IPS-15b (cell line): Measurements from ENCODE around the gene PNMA6E.

Source experiments
- H3K27me3 ChIP-seq: one replicate; pipeline ENCODE4 v1.6.1; 2013; ENCODE audit warnings: low read length; ENCODE audit not compliant: control insufficient read depth, insufficient read depth
- H3K36me3 ChIP-seq: one replicate; pipeline ENCODE4 v1.6.1; 2013; ENCODE audit warnings: low read length; ENCODE audit not compliant: control insufficient read depth, insufficient read depth
- H3K4me1 ChIP-seq: one replicate; pipeline ENCODE4 v1.6.1; 2013; ENCODE audit warnings: mild to moderate bottlenecking, low read length; ENCODE audit not compliant: control insufficient read depth, insufficient read depth
- H3K4me3 ChIP-seq: one replicate; pipeline ENCODE4 v1.5.1; 2013; ENCODE audit warnings: low read depth, low read length
- H3K9ac ChIP-seq: one replicate; pipeline ENCODE4 v1.6.1; 2013; ENCODE audit warnings: low read depth, mild to moderate bottlenecking, low read length
- H3K9me3 ChIP-seq: one replicate; pipeline ENCODE4 v1.6.1; 2013; ENCODE audit warnings: mild to moderate bottlenecking, low read length; ENCODE audit not compliant: control insufficient read depth, insufficient read depth

Gene PNMA6E

GRCh38 chrX:153377727-153378126 lies 23.4 kb downstream of the PNMA6E start:
- Histone ChIP-seq H3K9me3 (peaks cover 7% of the 10 kb centered on the region), H3K27me3 (no peaks in the 10 kb centered on the region), H3K4me3 (no peak overlapping the region)

GRCh38 chrX:153375571-153375970 lies 25.6 kb downstream of the PNMA6E start:
- no peak overlapping the region for H3K9ac ChIP-seq
- no peak overlapping the region for H3K4me3 ChIP-seq
- H3K9me3 ChIP-seq: no peaks in the 10 kb centered on the region
- H3K27me3 ChIP-seq: no peaks in the 10 kb centered on the region
- H3K36me3 ChIP-seq: no peaks in the 10 kb centered on the region
- H3K4me1 ChIP-seq: no peaks in the 10 kb centered on the region

More at GRCh38 chrX:153377727-153378126, 23.4 kb downstream of the PNMA6E start:
- Histone ChIP-seq H3K4me1 (no peaks in the 10 kb centered on the region), H3K9ac (no peak overlapping the region), H3K36me3 (no peaks in the 10 kb centered on the region)

GRCh38 chrX:153374426-153374825 lies 26.7 kb downstream of the PNMA6E start:
- Histone ChIP-seq H3K4me3 (no peak overlapping the region), H3K4me1 (no peaks in the 10 kb centered on the region), H3K36me3 (no peaks in the 10 kb centered on the region), H3K9ac (no peak overlapping the region), H3K27me3 (no peaks in the 10 kb centered on the region), H3K9me3 (no peaks in the 10 kb centered on the region)

- Histone ChIP-seq H3K4me1 (no peaks in the 10 kb centered on the region), H3K27me3 (no peaks in the 10 kb centered on the region), H3K36me3 (no peaks in the 10 kb centered on the region), H3K9me3 (no peaks in the 10 kb centered on the region), H3K4me3 (no peak overlapping the region), H3K9ac (no peak overlapping the region)
Measured at GRCh38 chrX:153372949-153373348, 28.2 kb downstream of the PNMA6E start.

- H3K9ac ChIP-seq: no peak overlapping the region
Measured at GRCh38 chrX:153371256-153371655, 29.9 kb downstream of the PNMA6E start.

GRCh38 chrX:153370293-153371055 lies 30.7 kb downstream of the PNMA6E start:
- no peaks in the 10 kb centered on the region for H3K36me3 ChIP-seq

More at GRCh38 chrX:153371256-153371655, 29.9 kb downstream of the PNMA6E start:
- H3K4me1 ChIP-seq: no peaks in the 10 kb centered on the region
- H3K4me3 ChIP-seq: no peak overlapping the region
- H3K27me3 ChIP-seq: no peaks in the 10 kb centered on the region
- H3K36me3 ChIP-seq: no peaks in the 10 kb centered on the region
- H3K9me3 ChIP-seq: no peaks in the 10 kb centered on the region

GRCh38 chrX:153366878-153367538 lies 34.1 kb downstream of the PNMA6E start:
- Histone ChIP-seq H3K9me3 (peaks cover 4% of the 10 kb centered on the region), H3K4me3 (no peak overlapping the region), H3K9ac (no peak overlapping the region), H3K27me3 (no peaks in the 10 kb centered on the region), H3K36me3 (no peaks in the 10 kb centered on the region), H3K4me1 (no peaks in the 10 kb centered on the region)

More at GRCh38 chrX:153370293-153371055, 30.7 kb downstream of the PNMA6E start:
- Histone ChIP-seq H3K4me1 (no peaks in the 10 kb centered on the region), H3K4me3 (no peak overlapping the region), H3K9me3 (no peaks in the 10 kb centered on the region), H3K27me3 (no peaks in the 10 kb centered on the region), H3K9ac (no peak overlapping the region)

- Histone ChIP-seq H3K36me3 (no peaks in the 10 kb centered on the region), H3K4me1 (no peaks in the 10 kb centered on the region), H3K4me3 (no peak overlapping the region), H3K9me3 (peaks cover 4% of the 10 kb centered on the region), H3K9ac (no peak overlapping the region), H3K27me3 (no peaks in the 10 kb centered on the region)
Measured at GRCh38 chrX:153366119-153366518, 35.0 kb downstream of the PNMA6E start.

- no peaks in the 10 kb centered on the region for H3K27me3 ChIP-seq
- peaks cover 4% of the 10 kb centered on the region for H3K9me3 ChIP-seq
- H3K4me3 ChIP-seq: no peak overlapping the region
- no peaks in the 10 kb centered on the region for H3K4me1 ChIP-seq
- no peak overlapping the region for H3K9ac ChIP-seq
- no peaks in the 10 kb centered on the region for H3K36me3 ChIP-seq
Measured at GRCh38 chrX:153365670-153366069, 35.5 kb downstream of the PNMA6E start.

GRCh38 chrX:153361781-153362397 lies 39.3 kb downstream of the PNMA6E start:
- Histone ChIP-seq H3K4me1 (no peaks in the 10 kb centered on the region), H3K9ac (no peak overlapping the region), H3K9me3 (peaks cover 4% of the 10 kb centered on the region), H3K36me3 (no peaks in the 10 kb centered on the region), H3K4me3 (no peak overlapping the region), H3K27me3 (no peaks in the 10 kb centered on the region)

GRCh38 chrX:153357877-153358276 lies 43.3 kb downstream of the PNMA6E start:
- Histone ChIP-seq H3K9ac (no peak overlapping the region), H3K4me1 (no peaks in the 10 kb centered on the region), H3K9me3 (peaks cover 4% of the 10 kb centered on the region), H3K36me3 (peaks cover 3% of the 10 kb centered on the region), H3K27me3 (no peaks in the 10 kb centered on the region), H3K4me3 (no peak overlapping the region)
